GM12878 (cell line): ENCODE data around the gene GFM2.

ENCODE experiments used
- BHLHE40 ChIP-seq, 2 experiments: fragments of 450-650 bp in 1 of 2; IDR thresholded peaks; 2 replicates each; pipeline ENCODE4 v1.6.1; 2011 to 2017; ENCODE audit warnings: low read depth in 2 of 2, borderline replicate concordance in 1 of 2, improper control_type of control experiment in 1 of 2, low read length in 1 of 2, mild to moderate bottlenecking in 1 of 2
- EZH2 ChIP-seq: IDR thresholded peaks from 2 replicates; pipeline ENCODE4 v1.6.1; 2012; ENCODE audit warnings: low read depth, mild to moderate bottlenecking, control low read depth, inconsistent platforms, low read length, borderline replicate concordance; ENCODE audit not compliant: control insufficient read depth
- NFIC ChIP-seq: IDR thresholded peaks from 2 replicates; pipeline ENCODE4 v1.6.1; 2012; ENCODE audit warnings: low read depth, mild to moderate bottlenecking, inconsistent platforms, low read length, moderate library complexity
- POLR2A ChIP-seq: IDR thresholded peaks from 2 replicates; pipeline ENCODE4 v1.6.1; 2011; ENCODE audit warnings: low read depth, mild to moderate bottlenecking, low read length
- SMAD1 ChIP-seq: fragments of 450-650 bp; IDR thresholded peaks from 2 replicates; pipeline ENCODE4 v1.6.1; 2018; ENCODE audit warnings: mild to moderate bottlenecking, low read depth; ENCODE audit not compliant: partially characterized antibody
- SP1 ChIP-seq: IDR thresholded peaks from one replicate; pipeline ENCODE4 v1.6.1; 2011; ENCODE audit warnings: low read depth, low read length
- SPI1 ChIP-seq: IDR thresholded peaks from 2 replicates; pipeline ENCODE4 v1.6.1; 2011; ENCODE audit warnings: low read depth, mild to moderate bottlenecking, low read length, moderate library complexity, borderline replicate concordance; ENCODE audit not compliant: insufficient read depth
- SUZ12 ChIP-seq: fragments of 200-600 bp; sonication (generic); IDR thresholded peaks from one replicate; pipeline ENCODE4 v1.6.1; 2018; ENCODE audit warnings: antibody characterized with exemption, mild to moderate bottlenecking; ENCODE audit not compliant: unreplicated experiment
- TAF1 ChIP-seq: IDR thresholded peaks from 2 replicates; pipeline ENCODE4 v1.6.1; 2011; ENCODE audit warnings: mild to moderate bottlenecking, low read depth, low read length, borderline replicate concordance
- ZNF384 ChIP-seq: IDR thresholded peaks from 2 replicates; pipeline ENCODE4 v1.6.1; 2012; ENCODE audit warnings: low read depth, mild to moderate bottlenecking, low read length, improper control_type of control experiment, borderline replicate concordance
- TF ChIP-seq, protein P1 (sequence below), 3 experiments: IDR thresholded peaks in 2 of 3; conservative IDR thresholded peaks in 1 of 3; 2 replicates each; pipeline ENCODE4 v1.5.1; 2011; ENCODE audit warnings: low read depth in 3 of 3, low read length in 3 of 3, mild to moderate bottlenecking in 3 of 3, control low read depth in 2 of 3, moderate library complexity in 2 of 3, inconsistent platforms in 1 of 3, mixed read lengths in 1 of 3; ENCODE audit not compliant: control insufficient read depth in 2 of 3, insufficient read depth in 1 of 3; ENCODE audit errors: extremely low read depth in 1 of 3
- TF ChIP-seq, protein P2 (sequence below): IDR thresholded peaks from 2 replicates; pipeline ENCODE4 v1.6.1; 2011; ENCODE audit warnings: borderline replicate concordance, low read depth, mild to moderate bottlenecking, moderate library complexity, low read length; ENCODE audit not compliant: insufficient read depth, poor library complexity, severe bottlenecking

DNA sequence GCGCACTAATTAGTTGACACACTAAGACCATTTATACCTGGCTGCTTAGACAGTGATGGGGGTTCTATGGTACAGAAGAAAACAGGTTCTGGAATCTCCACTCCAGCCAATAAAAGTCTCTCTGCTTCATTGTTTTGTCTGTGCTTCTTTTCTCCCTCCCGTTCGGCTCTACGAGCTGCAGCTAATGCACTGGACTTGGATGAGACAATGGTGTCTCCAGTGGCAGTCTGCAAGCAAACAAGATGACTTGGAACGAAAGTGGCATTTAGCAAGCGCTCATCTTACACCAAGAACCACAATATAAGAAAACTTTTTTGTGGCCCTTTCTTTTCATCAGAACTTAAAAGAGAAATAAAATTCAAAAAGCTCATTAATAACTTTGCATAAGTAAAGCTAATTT is 30.2 kb downstream of the GFM2 start:
- TF ChIP-seq, protein P1, sequence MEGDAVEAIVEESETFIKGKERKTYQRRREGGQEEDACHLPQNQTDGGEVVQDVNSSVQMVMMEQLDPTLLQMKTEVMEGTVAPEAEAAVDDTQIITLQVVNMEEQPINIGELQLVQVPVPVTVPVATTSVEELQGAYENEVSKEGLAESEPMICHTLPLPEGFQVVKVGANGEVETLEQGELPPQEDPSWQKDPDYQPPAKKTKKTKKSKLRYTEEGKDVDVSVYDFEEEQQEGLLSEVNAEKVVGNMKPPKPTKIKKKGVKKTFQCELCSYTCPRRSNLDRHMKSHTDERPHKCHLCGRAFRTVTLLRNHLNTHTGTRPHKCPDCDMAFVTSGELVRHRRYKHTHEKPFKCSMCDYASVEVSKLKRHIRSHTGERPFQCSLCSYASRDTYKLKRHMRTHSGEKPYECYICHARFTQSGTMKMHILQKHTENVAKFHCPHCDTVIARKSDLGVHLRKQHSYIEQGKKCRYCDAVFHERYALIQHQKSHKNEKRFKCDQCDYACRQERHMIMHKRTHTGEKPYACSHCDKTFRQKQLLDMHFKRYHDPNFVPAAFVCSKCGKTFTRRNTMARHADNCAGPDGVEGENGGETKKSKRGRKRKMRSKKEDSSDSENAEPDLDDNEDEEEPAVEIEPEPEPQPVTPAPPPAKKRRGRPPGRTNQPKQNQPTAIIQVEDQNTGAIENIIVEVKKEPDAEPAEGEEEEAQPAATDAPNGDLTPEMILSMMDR (IDR thresholded peaks at IDR 0.05 in 2 of 3, conservative IDR thresholded peaks at IDR 0.05 in 1 of 3; ENCODE audit: control insufficient read depth in 2 of 3, extremely low read depth in 1 of 3, insufficient read depth in 1 of 3, low read depth in 3 of 3, low read length in 3 of 3), result no peak
- no peak for TF ChIP-seq POLR2A
- TF ChIP-seq TAF1, result no peak
- no peak for TF ChIP-seq SP1
- no peak for TF ChIP-seq SMAD1
- no peak for TF ChIP-seq EZH2
- no peak for TF ChIP-seq SUZ12
- TF ChIP-seq SPI1, result no peak
- TF ChIP-seq BHLHE40 (IDR thresholded peaks at IDR 0.05; ENCODE audit: borderline replicate concordance in 1 of 2, low read depth in 2 of 2, low read length in 1 of 2), result no peak
- TF ChIP-seq, protein P2, sequence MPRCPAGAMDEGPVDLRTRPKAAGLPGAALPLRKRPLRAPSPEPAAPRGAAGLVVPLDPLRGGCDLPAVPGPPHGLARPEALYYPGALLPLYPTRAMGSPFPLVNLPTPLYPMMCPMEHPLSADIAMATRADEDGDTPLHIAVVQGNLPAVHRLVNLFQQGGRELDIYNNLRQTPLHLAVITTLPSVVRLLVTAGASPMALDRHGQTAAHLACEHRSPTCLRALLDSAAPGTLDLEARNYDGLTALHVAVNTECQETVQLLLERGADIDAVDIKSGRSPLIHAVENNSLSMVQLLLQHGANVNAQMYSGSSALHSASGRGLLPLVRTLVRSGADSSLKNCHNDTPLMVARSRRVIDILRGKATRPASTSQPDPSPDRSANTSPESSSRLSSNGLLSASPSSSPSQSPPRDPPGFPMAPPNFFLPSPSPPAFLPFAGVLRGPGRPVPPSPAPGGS, result no peak
- TF ChIP-seq ZNF384, result no peak
- TF ChIP-seq NFIC, result no peak
